GM18511 (cell line): ENCODE measurements around the gene LYZL6.
"Not testable (repeated sequence)": the region's sequence is repeated elsewhere in the genome, so short reads cannot be mapped to it uniquely, and the experiment has no call there.

Source experiments
- ATAC-seq: cut with Tn5 transposase; IDR thresholded peaks from one replicate; pipeline ENCODE4 v1.9.1; 2021; ENCODE audit warnings: mild to moderate bottlenecking, moderate library complexity; ENCODE audit not compliant: unreplicated experiment

Gene LYZL6

DNA sequence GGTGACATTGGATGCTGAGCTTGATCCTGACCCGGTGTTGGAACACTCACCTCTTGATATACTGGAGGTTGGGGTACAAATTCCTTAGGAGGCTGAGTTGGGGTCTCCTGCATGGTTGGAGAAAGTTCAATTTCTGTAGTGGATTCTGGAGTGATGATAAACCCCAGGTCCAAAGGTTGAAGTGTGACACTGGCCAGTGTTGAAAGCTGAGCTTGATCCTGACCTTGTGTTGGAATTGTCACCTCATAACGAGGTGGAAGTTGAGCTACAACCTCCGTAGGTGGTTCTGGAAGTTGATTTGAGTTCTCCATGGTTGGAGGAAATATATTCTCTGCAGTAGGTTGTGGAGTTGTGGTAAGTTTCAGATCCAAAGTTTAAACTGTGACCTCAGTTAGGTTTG is 34.1 kb downstream of the LYZL6 start:
- no peak for ATAC-seq

- ATAC-seq, result no peak
Measured at GRCh38 chr17:35907691-35908090, 35.8 kb downstream of the LYZL6 start.

GRCh38 chr17:35906926-35907637 is 36.4 kb downstream of the LYZL6 start:
- no peak for ATAC-seq

DNA sequence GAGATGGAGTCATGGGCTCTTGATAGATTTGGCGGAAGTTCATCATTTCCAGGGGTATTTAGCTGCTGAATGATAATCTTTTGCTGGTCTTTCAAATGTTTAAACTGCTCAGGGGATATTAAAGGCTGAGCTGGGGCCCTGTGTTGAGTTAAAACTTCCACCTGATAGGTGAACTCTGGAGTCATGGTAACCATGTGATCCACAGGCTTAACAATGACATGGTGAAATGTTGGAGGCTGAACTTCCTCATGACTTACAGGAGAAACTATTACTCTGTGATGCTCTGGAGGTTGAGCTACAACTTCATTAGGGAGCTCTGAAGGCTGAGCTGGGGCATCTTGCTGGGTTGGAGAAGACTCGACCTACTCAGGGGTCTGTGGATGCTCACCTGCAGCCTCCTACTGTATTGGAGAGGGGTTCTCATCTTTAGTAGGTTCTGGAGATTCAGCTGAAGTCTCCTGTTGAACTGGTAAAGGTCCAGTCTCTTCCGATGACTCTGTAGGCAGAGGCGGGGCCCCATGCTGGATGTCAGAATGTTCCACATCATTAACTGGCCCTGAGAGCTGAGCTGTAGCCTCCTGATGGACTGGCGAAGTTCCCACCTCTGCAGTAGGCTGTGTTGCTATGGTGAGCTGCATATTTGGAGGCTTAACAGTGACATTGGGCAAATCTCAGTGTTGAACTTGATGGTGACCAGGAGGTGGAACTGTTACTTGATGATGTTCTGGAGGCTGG is 37.2 kb downstream of the LYZL6 start:
- ATAC-seq, result no peak

DNA sequence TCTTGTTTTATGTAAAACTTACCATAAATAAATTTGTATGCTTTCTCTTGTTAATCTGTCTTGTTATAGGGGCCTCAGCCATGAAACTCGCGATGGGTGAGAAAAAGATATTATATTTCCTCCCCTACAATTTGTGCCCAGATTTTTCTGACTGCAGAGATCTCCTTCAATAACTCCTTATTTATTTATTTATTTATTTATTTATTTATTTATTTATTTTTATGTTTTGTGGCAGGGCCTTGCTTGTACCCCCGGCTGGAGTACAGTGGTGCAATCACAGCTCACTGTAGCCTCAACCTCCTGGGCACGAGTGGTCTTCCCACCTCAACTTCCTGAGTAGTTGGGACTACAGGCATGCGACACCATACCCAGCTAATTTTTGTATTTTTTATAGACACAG is 40.1 kb downstream of the LYZL6 start:
- ATAC-seq, result no peak

DNA sequence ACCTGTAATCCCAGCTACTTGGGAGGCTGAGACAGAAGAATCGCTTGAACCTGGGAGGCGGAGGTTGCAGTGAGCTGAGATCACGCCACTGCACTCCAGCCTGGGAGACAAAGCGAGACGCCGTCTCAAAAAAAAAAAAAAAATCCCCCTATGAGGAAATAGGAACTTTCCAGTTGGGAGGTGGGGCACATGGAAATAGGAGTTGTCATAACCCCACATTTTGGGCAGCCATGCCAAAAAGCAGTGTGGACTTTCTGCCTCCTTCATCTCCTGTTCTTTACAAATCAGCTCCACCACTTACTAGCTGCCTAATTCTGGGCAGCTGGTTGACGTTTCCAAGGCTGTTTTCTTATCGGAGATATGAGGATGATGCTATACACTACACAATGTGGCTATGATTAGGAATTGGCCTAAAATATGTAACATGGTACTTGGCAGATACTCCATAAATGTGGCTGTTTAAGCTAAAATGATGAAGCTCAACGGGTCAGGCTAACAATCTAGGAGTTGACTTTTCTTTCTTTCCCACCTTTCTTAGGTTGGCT is 41.8 kb downstream of the LYZL6 start:
- no peak for ATAC-seq

- no peak for ATAC-seq
Measured at GRCh38 chr17:35900708-35901480, 42.6 kb downstream of the LYZL6 start.

- no peak for ATAC-seq
Measured at GRCh38 chr17:35900280-35900679, 43.2 kb downstream of the LYZL6 start.

- no peak for ATAC-seq
Measured at GRCh38 chr17:35898283-35899070, 45.0 kb downstream of the LYZL6 start.

DNA sequence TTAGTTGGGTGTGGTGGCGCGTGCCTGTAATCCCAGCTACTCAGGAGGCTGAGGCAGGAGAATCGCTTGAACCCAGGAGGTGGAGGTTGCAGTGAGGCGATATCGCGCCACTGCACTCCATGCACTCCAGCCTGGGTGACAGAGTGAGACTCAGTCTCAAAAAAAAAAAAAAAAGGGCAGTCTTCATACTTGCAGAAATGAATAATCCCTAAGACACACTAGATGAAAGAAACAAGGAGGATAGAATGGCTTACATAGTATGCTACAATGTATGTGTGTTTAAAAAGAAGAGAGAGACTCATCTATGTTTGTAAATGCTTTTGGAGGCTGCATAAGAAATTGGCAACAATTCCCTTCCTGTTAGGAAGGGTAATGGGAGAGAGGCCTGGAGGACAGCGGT is 45.7 kb downstream of the LYZL6 start:
- not testable (repeated sequence) for ATAC-seq

DNA sequence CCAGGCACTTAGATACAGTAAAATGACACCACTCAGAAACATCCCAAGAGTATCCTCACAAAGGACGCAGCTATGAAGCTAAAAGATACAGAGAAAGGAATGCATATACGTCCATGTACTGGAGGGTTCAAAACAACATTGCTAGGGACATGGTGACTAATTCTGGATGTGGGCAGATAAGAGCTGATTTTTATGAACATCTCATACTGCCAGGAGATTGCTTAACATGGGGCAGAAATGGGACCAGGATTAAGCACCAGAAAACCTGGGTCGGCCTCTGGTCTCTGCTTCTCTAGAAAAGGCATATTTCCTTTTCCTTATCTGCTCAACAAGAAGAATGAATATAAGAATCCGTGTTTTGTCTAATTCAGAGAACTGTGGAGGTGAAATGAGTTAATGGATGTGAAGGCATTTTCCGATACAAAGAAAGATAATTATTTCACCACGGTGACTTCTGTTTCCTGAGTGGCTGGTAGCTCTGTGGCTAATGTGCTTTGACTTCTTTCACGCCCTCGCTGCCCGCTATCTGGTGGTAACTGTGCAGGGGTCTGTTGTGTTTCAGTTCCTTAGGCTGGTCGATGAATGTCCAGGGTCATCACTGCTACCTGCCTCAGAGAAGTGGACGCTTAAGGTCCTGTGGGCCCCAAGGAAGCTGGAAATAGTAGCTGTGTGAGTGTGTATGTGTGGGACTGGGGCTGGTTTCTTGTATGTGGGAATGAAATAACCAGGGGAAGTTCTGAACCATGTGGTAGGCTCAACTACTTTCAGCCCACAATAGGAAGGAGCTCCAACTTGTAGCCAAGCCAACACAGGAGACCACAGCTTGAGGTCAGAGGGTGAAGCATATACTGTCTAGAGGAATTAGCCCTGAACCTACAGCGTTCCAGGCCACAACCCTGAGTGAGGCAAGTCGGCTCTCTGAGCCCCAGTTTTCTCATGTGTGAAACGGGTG is 47.6 kb downstream of the LYZL6 start:
- ATAC-seq, result no peak

GRCh38 chr17:35894206-35894605 is 49.3 kb downstream of the LYZL6 start:
- no peak for ATAC-seq

DNA sequence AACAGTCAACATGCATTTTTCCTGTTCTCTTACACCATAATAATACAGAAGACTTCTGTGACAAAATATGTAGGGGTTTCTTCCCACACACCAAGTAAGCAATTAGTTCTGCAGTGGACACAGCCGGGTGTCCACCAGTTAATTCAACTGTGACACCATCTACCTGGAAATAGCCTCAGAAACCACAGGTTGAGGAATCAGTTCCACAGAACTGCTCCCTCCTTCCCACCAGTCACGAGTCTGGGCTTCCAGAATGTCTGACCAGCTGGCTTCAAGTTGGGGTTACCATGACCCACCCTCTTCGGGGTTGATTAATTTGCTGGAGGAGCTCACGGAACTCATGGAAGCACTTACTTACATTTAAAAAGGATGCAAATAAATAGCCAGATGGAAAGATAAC is 49.8 kb downstream of the LYZL6 start:
- ATAC-seq, result no peak

DNA sequence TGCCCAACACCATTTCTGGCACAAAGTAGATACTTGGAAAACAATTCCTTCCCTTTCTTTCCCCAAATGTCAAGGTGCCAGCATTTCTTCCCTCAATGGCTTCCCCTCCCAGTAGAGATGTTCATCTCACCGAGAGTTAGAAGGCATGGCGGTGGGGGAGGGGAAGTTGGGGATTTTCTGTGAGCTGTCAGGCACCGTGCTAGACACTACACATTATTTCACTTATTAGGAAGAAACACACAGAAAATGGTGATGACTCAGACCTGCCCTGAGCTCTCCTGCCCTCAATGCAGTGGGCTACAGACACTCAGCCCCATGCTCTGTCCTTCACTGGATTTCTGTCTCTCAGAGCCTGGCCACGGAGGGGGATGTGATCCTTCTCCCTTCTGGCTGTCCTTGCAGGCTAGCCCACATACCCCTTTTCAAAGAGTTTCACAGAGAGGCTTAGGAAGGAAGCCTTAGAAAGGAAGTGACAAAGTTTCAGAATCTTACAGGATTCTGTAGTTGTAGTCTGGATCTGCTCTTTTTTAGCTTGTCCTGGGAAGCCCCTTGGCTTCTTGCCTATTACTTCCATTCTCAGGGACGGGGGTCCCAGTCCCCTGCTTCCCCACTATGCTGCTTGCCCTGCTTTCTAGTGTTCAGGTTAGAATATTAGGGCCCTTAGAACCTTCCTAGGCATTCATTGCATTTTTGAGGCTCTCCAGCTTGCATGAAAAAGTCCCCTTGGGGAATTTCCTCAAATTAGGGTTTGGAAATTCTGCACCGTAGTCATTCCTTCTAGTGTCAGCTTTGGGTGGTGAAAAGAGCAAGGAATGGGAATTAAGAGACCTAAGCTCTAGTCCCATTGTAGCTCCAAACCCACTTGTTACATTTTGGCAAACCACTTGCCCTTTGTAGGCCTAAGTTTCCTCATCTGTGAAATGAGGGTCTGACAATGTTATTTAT is 51.1 kb downstream of the LYZL6 start:
- ATAC-seq, result no peak

- no peak for ATAC-seq
Measured at GRCh38 chr17:35891269-35891668, 52.2 kb downstream of the LYZL6 start.

GRCh38 chr17:35890774-35891155 is 52.7 kb downstream of the LYZL6 start:
- peak; percentile 52 for ATAC-seq

GRCh38 chr17:35889818-35890773 is 53.4 kb downstream of the LYZL6 start:
- ATAC-seq, result no peak
